ENCODE results near the gene DHX58.

DHX58 gene

DNA sequence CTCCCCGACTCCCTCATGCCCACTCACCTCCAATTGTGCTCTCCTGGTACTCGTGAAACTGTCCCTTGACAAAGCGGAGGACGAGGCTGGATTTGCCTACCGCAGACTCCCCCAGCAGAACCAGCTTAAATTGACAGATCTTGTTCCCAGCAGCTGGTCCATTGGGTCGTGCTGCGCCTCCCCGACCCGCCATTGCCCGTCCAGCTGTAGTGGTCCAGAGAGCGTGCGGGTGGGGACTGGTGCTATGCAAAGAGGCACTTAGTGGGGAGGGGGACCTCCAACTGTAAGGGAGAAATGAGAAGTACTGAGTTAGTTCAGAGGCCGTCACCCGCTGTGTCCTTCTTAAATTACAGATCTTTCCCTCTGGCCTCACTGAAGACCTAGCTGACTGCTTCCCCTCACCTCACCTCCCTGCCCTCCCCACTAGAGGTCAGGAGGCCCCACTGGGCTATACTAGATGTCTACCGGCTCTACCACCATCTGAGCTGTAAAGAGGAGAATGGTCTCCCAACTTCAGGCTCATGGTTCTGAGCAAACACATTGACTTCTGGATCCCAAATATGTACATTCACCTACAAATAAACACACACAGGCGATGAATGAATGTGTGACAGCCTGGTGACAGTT is 17.9 kb upstream of the DHX58 start:
- Histone ChIP-seq H3K27ac (ENCODE audit: extremely low read depth, low read depth, low read length) (no peak overlapping the region), H3K36me3 (ENCODE audit: control insufficient read depth in 2 of 2, insufficient read depth in 1 of 2, low read length in 2 of 2) (peaks cover 38 to 85% of the 10 kb centered on the region in 2 experiments), H3K9me3 (ENCODE audit: control insufficient read depth, insufficient read depth, low read depth, low read length) (no peaks in the 10 kb centered on the region), H3K4me3 (ENCODE audit: low read depth, low read length) (no peak overlapping the region), H3K4me1 (ENCODE audit: control insufficient read depth, insufficient read depth, low read length) (peaks cover 18% of the 10 kb centered on the region)
- TF ChIP-seq ZNF501 (tag by site-specific recombination; IDR thresholded peaks at IDR 0.05) (no peak), MZF1 (tag by site-specific recombination; IDR thresholded peaks at IDR 0.05; ENCODE audit: borderline replicate concordance) (no peak), ZNF658 (tag by site-specific recombination; IDR thresholded peaks at IDR 0.05) (no peak), ZNF214 (tag by site-specific recombination; IDR thresholded peaks at IDR 0.05; ENCODE audit: borderline replicate concordance) (no peak), ZBTB6 (tag by site-specific recombination; IDR thresholded peaks at IDR 0.05) (no peak), ZNF114 (tag by site-specific recombination; IDR thresholded peaks at IDR 0.05) (no peak), ZNF416 (tag by site-specific recombination; IDR thresholded peaks at IDR 0.05) (no peak), ZNF548 (tag by site-specific recombination; IDR thresholded peaks at IDR 0.05) (no peak), SCRT1 (tag by site-specific recombination; IDR thresholded peaks at IDR 0.05; ENCODE audit: borderline replicate concordance) (no peak), ZNF600 (tag by site-specific recombination; IDR thresholded peaks at IDR 0.05) (no peak), ZNF660 (tag by site-specific recombination; IDR thresholded peaks at IDR 0.05) (no peak), PRDM1 (tag by site-specific recombination; IDR thresholded peaks at IDR 0.05) (no peak), ZBTB11 (tag by site-specific recombination; conservative IDR thresholded peaks at IDR 0.05; ENCODE audit: low read depth) (no peak), KLF16 (tag by site-specific recombination; IDR thresholded peaks at IDR 0.05) (no peak), ZNF132 (tag by site-specific recombination; IDR thresholded peaks at IDR 0.05; ENCODE audit: borderline replicate concordance) (no peak)
- TF ChIP-seq, protein P1, sequence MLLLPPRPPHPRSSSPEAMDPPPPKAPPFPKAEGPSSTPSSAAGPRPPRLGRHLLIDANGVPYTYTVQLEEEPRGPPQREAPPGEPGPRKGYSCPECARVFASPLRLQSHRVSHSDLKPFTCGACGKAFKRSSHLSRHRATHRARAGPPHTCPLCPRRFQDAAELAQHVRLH (tag by site-specific recombination; IDR thresholded peaks at IDR 0.05), result no peak
- ChIA-PET CTCF (interaction anchor here (0.6 to 1.9 kb wide), 7 partner anchors 11 to 118 kb away, joined by 3 to 5 read pairs (median 4); partner anchors contain the start of gene NKIRAS2), POLR2A (interaction anchor here (1.2 kb wide), 1 partner anchor 10 kb away, joined by 4 read pairs; no protein-coding TSS in a partner anchor)

GRCh38 chr17:42129109-42129837 is 16.8 kb upstream of the DHX58 start:
- Histone ChIP-seq H3K36me3 (ENCODE audit: control insufficient read depth in 2 of 2, insufficient read depth in 1 of 2, low read length in 2 of 2) (peaks cover 39 to 89% of the 10 kb centered on the region in 2 experiments), H3K27ac (ENCODE audit: extremely low read depth, low read depth, low read length) (no peak overlapping the region), H3K4me3 (ENCODE audit: low read depth, low read length) (no peak overlapping the region), H3K9me3 (ENCODE audit: control insufficient read depth, insufficient read depth, low read depth, low read length) (no peaks in the 10 kb centered on the region), H3K4me1 (ENCODE audit: control insufficient read depth, insufficient read depth, low read length) (peaks cover 17% of the 10 kb centered on the region)
- POLR2A ChIA-PET, result interaction anchor here (0.6 kb wide), 1 partner anchor 267 kb away, joined by 3 read pairs; no protein-coding TSS in a partner anchor
- TF ChIP-seq RBAK (tag by site-specific recombination; IDR thresholded peaks at IDR 0.05) (no peak), SCRT1 (tag by site-specific recombination; IDR thresholded peaks at IDR 0.05; ENCODE audit: borderline replicate concordance) (no peak), PRDM1 (tag by site-specific recombination; IDR thresholded peaks at IDR 0.05) (no peak), ZNF768 (tag by site-specific recombination; IDR thresholded peaks at IDR 0.05) (no peak), ZNF521 (tag by site-specific recombination; IDR thresholded peaks at IDR 0.05) (no peak), ZNF302 (tag by site-specific recombination; IDR thresholded peaks at IDR 0.05; ENCODE audit: low read depth) (no peak), ZNF747 (tag by site-specific recombination; IDR thresholded peaks at IDR 0.05) (no peak), PBX3 (CRISPR knock-in tag; IDR thresholded peaks at IDR 0.05) (no peak), KLF1 (tag by site-specific recombination; IDR thresholded peaks at IDR 0.05) (no peak), ZNF433 (tag by site-specific recombination; IDR thresholded peaks at IDR 0.05; ENCODE audit: low read depth) (no peak)
- TF ChIP-seq, protein P2, sequence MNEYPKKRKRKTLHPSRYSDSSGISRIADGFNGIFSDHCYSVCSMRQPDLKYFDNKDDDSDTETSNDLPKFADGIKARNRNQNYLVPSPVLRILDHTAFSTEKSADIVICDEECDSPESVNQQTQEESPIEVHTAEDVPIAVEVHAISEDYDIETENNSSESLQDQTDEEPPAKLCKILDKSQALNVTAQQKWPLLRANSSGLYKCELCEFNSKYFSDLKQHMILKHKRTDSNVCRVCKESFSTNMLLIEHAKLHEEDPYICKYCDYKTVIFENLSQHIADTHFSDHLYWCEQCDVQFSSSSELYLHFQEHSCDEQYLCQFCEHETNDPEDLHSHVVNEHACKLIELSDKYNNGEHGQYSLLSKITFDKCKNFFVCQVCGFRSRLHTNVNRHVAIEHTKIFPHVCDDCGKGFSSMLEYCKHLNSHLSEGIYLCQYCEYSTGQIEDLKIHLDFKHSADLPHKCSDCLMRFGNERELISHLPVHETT (tag by site-specific recombination; IDR thresholded peaks at IDR 0.05), result no peak
- CTCF ChIA-PET, result interaction anchor here (0.5 to 1.9 kb wide), 5 partner anchors 10 to 109 kb away, joined by 3 to 4 read pairs (median 3); partner anchors contain the start of gene NKIRAS2
